NT2/D1 (cell line): ENCODE measurements around the gene AMH.
"Not testable (repeated sequence)": the region's sequence is repeated elsewhere in the genome, so short reads cannot be mapped to it uniquely, and the experiment has no call there.

Experiments
- DNase-seq: peaks from one replicate; pipeline ENCODE4 v3.0.0-alpha.2; 2011; ENCODE audit warnings: low read depth, low spot score
- H3K27me3 ChIP-seq: 2 replicates; pipeline ENCODE4 v1.6.0; 2011; ENCODE audit warnings: mild to moderate bottlenecking; ENCODE audit not compliant: insufficient read length, insufficient read depth
- H3K36me3 ChIP-seq: 2 replicates; pipeline ENCODE4 v1.6.1; 2011; ENCODE audit warnings: mild to moderate bottlenecking, low read length, mixed read lengths; ENCODE audit not compliant: insufficient read depth, insufficient read length
- H3K4me1 ChIP-seq: 2 replicates; pipeline ENCODE4 v1.5.1; 2011; ENCODE audit not compliant: insufficient read depth, insufficient read length
- H3K4me3 ChIP-seq: 2 replicates; pipeline ENCODE4 v1.5.1; 2011; ENCODE audit warnings: low read depth; ENCODE audit not compliant: insufficient read length
- H3K9ac ChIP-seq: 2 replicates; pipeline ENCODE4 v1.6.0; 2011; ENCODE audit warnings: low read depth; ENCODE audit not compliant: insufficient read length
- H3K9me3 ChIP-seq: 2 replicates; pipeline ENCODE4 v1.5.1; 2011; ENCODE audit warnings: mild to moderate bottlenecking, low read length; ENCODE audit not compliant: insufficient read depth
- SUZ12 ChIP-seq: IDR thresholded peaks from 2 replicates; pipeline ENCODE4 v1.6.1; 2011; ENCODE audit not compliant: insufficient read length, insufficient read depth; ENCODE audit errors: extremely low read depth
- YY1 ChIP-seq: IDR thresholded peaks from 2 replicates; pipeline ENCODE4 v1.6.1; 2011; ENCODE audit not compliant: insufficient read length, insufficient read depth
- ZNF274 ChIP-seq: IDR thresholded peaks from 2 replicates; pipeline ENCODE4 v1.6.1; 2011; ENCODE audit warnings: mild to moderate bottlenecking, low read depth, low read length

Gene AMH

GRCh38 chr19:2276429-2276986, 27.4 kb downstream of the AMH start:
- Histone ChIP-seq H3K9ac (peak overlapping the region; percentile 42), H3K9me3 (no peaks in the 10 kb centered on the region), H3K4me1 (peaks cover 29% of the 10 kb centered on the region), H3K27me3 (peaks cover under 1% of the 10 kb centered on the region), H3K4me3 (no peak overlapping the region), H3K36me3 (peaks cover 30% of the 10 kb centered on the region)
- DNase-seq: no peak
- TF ChIP-seq SUZ12: no peak
- TF ChIP-seq ZNF274: no peak
- TF ChIP-seq YY1: no peak

- Histone ChIP-seq H3K9ac (no peak overlapping the region), H3K27me3 (peaks cover 7% of the 10 kb centered on the region), H3K4me3 (no peak overlapping the region), H3K4me1 (peaks cover 25% of the 10 kb centered on the region), H3K9me3 (no peaks in the 10 kb centered on the region), H3K36me3 (peaks cover 25% of the 10 kb centered on the region)
- no peak for DNase-seq
- TF ChIP-seq SUZ12 (no peak), ZNF274 (no peak), YY1 (no peak)
These were observed 28.0 kb downstream of the AMH start for GRCh38 chr19:2277138-2277537.

GRCh38 chr19:2278459-2279158, 29.5 kb downstream of the AMH start:
- no peak for DNase-seq
- H3K4me3 ChIP-seq: no peak overlapping the region
- H3K36me3 ChIP-seq: peaks cover 11% of the 10 kb centered on the region
- peaks cover 19% of the 10 kb centered on the region for H3K27me3 ChIP-seq
- TF ChIP-seq YY1 (no peak), ZNF274 (no peak), SUZ12 (no peak)
- no peak overlapping the region for H3K9ac ChIP-seq
- no peaks in the 10 kb centered on the region for H3K9me3 ChIP-seq
- H3K4me1 ChIP-seq: peaks cover 20% of the 10 kb centered on the region

GRCh38 chr19:2280633-2281264, 31.6 kb downstream of the AMH start:
- Histone ChIP-seq H3K4me3 (no peak overlapping the region), H3K9me3 (no peaks in the 10 kb centered on the region), H3K9ac (no peak overlapping the region), H3K27me3 (peaks cover 23% of the 10 kb centered on the region), H3K36me3 (peaks cover 4% of the 10 kb centered on the region), H3K4me1 (peaks cover 6% of the 10 kb centered on the region)
- DNase-seq: no peak
- TF ChIP-seq ZNF274 (no peak), SUZ12 (no peak), YY1 (no peak)

GRCh38 chr19:2281265-2282061, 32.3 kb downstream of the AMH start:
- H3K36me3 ChIP-seq, H3K9me3 ChIP-seq, H3K4me1 ChIP-seq, DNase-seq: not testable (repeated sequence)
- Histone ChIP-seq H3K4me3 (peak overlapping the region; percentile 28), H3K9ac (peak overlapping the region; percentile 59), H3K27me3 (peaks cover 30% of the 10 kb centered on the region)

GRCh38 chr19:2282062-2282861, 33.1 kb downstream of the AMH start, which contains the start of gene PEAK3:
TSS of gene PEAK3 (minus strand) at chr19:2282175. CDS start at chr19:2280931, 1,244 bp downstream.
- Histone ChIP-seq H3K36me3 (no peaks in the 10 kb centered on the region), H3K27me3 (peaks cover 37% of the 10 kb centered on the region), H3K9me3 (no peaks in the 10 kb centered on the region), H3K4me1 (no peaks in the 10 kb centered on the region), H3K9ac (peak within 1 kb of the TSS; percentile 59), H3K4me3 (peak within 1 kb of the TSS; percentile 28)
- TF ChIP-seq YY1: no peak
- TF ChIP-seq SUZ12: no peak
- no peak for TF ChIP-seq ZNF274
- DNase-seq: no peak
